GM21526 (cell line): ENCODE measurements around the gene FGA.
"Not testable (repeated sequence)": the region's sequence is repeated elsewhere in the genome, so short reads cannot be mapped to it uniquely, and the experiment has no call there.

ENCODE experiments used
- ATAC-seq: cut with Tn5 transposase; IDR thresholded peaks from one replicate; pipeline ENCODE4 v1.9.1; 2021; ENCODE audit warnings: moderate library complexity; ENCODE audit not compliant: unreplicated experiment, low FRiP score

The FGA gene

GRCh38 chr4:154608361-154609252 lies 18.1 kb upstream of the FGA start:
- no peak for ATAC-seq

DNA sequence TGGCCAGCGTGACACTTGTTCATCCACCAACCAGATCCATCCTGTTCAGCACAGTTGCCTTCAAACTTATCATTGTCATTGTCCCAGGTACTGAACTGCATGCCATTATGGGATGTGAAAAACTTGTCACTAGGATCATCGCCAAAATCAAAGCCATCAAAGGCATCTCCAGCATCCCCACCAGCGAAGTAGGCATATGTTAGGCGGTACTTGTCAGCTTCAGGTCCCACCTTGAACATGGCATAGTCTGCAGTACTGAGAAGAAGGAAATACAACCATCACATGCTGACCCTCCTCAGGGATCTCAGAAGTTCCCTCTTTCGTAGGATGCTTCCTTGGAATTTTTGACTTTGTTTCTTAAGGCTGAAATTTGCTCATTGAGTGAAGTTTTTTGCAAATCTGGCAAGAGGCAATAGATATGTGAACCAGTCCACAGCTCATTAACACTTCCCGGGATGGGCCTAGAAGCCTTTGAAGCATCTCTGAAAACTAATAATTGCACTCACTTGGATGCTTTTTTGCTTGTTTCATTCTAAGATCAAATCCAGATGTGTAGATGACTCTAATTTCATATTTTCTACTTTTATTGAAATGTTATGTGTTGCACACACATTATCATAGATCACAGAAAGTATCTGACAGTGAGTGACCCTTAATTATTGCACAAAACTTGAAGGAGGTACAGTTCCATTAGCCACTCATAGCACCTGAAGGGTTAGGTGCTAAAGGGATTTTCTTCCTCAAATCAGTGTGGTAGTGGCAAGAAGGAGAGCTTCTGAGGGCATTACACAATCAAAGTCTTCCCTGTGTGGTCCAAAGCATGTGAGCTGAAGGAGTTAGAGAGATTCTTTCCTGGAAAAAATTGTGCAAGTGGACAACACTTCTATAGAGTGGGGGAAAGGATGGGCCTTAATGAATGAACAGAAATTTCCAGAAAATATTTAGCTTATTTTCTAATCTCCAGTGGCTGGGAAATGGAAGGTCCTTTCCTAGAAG lies 16.5 kb upstream of the FGA start:
- ATAC-seq = no peak

DNA sequence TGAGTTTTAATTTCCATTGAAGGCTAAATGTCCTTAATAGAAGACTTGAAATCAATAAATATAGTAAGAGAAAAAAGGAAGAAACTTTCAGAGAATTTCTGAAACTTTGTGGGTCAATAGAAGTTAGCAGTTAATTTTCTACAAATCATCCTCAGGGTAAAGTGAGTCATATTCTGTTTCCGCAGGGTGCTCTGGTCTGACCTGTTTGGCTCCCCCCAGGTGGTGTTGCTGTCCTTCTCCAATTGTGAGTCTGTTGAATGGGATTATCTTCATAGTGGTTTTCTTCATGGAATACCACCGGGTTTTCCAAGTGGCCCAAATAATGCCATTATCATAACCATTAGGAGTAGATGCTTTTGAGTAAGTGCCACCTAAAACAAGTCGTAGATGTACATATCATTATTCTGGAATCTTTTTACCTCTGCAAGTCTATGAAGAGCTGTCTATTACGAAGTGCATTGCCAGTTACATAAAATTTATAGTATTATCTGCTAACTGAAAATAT lies 14.2 kb upstream of the FGA start:
- ATAC-seq = no peak

- ATAC-seq = no peak
Observed at GRCh38 chr4:154603033-154603943, 12.7 kb upstream of the FGA start.

GRCh38 chr4:154602404-154603020 lies 12.0 kb upstream of the FGA start:
- ATAC-seq = no peak

GRCh38 chr4:154597798-154598774 lies 7.5 kb upstream of the FGA start:
- no peak for ATAC-seq

DNA sequence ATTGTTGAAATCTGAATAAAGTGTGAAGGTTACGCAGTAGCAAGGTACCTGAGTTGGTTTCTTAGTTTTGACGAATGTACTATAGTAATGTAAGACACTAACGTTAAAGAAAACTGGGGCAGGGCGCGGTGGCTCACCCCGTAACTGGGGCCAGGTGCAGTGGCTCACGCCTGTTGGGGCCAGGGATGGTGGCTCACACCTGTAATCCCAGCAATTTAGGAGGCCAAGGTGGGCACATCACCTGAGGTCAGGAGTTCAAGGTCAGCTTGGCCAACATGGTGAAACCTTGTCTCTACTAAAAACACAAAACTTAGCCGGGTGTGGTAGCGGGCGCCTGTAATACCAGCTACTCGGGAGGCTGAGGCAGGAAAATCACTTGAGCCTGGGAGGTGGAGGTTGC lies 6.7 kb upstream of the FGA start:
- not testable (repeated sequence) for ATAC-seq

- ATAC-seq = no peak
Observed at GRCh38 chr4:154595807-154596206, 5.3 kb upstream of the FGA start.

DNA sequence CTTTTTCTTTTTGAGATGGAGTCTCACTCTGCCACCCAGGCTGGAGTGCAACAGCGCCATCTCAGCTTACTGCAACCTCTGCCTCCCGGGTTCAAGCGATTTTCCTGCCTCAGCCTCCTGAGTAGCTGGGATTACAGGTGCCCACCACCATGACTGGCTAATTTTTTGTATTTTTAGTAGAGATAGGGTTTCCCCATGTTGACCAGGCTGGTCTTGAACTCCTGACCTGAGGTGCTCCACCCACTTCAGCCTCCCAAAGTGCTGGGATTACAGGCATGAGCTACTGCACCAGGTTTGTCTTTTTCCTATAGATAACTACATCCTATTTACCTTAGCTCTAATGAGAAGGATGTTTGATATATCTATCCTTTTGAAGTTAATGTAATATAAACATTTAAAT lies 3.8 kb upstream of the FGA start:
- not testable (repeated sequence) for ATAC-seq

- no peak for ATAC-seq
Observed at GRCh38 chr4:154593868-154594267, 3.3 kb upstream of the FGA start.

- no peak for ATAC-seq
Observed at GRCh38 chr4:154591890-154592289, 1.3 kb upstream of the FGA start.

DNA sequence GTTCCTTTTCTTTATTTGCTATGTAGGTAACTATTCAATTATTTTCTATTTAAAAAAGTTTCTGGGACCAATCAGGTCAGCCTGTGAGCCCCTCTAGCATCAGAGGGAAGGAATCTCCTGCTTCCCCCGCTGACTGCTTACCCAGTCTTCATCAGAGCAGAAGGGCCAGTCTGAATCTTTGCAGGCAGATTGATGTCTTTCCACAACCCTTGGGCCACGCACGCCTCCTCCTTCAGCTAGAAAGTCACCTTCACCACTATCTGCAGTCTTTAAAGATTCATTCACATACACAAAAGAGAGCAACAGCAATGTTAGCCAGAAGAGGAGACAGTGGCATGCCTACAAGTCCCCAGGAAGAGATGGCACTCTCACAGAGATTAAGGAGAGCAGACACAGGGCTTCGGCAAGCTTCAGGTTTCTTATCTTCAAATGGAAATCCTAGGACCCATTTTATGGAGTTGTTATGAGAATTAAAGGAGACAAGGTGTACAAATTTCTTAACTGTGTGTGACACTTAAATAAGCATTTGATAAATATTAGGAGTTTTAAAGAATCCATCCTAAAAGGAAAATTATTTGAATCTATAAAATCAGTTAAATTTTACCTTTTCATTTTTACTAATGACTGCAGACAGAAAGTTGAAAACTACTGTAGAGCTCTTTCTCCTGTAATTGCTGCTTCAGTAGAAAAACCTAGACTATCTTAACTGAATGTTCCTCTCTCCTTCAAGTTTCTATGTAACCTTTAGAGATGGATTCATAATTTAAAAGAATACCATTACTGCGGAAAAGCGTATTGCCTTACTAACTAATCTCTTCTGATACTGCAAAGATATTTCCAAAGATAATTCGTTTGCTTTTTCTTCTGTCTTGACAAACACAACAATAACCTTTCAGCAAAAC lies 995 bp downstream of the FGA start:
- ATAC-seq = no peak

- no peak for ATAC-seq
Observed at GRCh38 chr4:154588198-154588597, 2.3 kb downstream of the FGA start.

DNA sequence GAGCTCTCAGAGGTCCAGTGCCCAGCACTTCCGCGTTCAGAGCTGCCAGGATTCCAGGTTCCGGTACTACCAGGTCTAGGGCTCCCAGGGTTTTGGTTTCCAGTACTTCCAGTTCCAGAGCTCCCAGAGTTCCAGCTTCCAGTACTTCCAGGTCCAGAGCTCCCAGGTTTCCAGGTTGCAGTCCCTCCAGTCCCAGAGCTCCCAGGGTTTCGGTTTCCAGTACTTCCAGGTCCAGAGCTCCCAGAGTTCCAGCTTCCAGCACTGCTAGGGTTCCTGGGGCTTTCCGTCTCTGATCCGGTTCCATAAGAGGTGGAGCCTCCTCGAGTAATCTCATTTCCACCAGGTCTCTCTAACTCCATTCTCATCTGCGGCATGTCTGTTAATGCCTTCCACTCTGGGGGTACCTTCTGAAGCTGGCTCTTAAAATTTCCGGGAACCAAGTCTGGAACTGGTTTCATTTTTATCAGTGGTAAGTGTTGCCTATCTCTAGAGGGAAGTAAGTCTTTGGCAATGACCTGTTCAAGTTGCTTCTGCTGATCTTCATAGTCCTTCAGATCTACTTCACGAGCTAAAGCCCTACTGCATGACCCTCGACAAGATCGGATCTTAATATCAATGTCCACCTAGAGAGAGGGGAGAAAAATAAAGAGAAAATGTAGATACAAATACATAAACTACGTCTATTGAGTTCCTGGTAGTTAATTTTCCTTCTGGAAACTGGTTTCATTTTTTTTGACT lies 4.1 kb downstream of the FGA start:
- ATAC-seq = no peak

- no peak for ATAC-seq
Observed at GRCh38 chr4:154585369-154586018, 5.0 kb downstream of the FGA start.

GRCh38 chr4:154584259-154584658 lies 6.3 kb downstream of the FGA start:
- ATAC-seq = no peak
